Activated naive CD4-positive, alpha-beta T cell treated with anti-CD3 and anti-CD28 coated beads for 36 hours (primary cell): ENCODE measurements around the gene TP63. TPM values are rescaled to one million over a fixed set of nuclear protein-coding genes. Genes with fewer than 3 reads are reported as not detected.

Experiments used
- CTCF ChIA-PET: fragments of 350-600 bp; sonication (Branson Sonifier 250); formaldehyde crosslinking; loops from one replicate; lab custom pipeline; 2021; ENCODE audit warnings: antibody characterized with exemption; lab: Charles Lee
- DNase-seq: peaks from one replicate; pipeline ENCODE4 v3.0.0-alpha.2; 2020
- H3K27ac Mint-ChIP-seq: one replicate; pipeline ENCODE4 v1.8.0; 2021; ENCODE audit warnings: mild to moderate bottlenecking, mixed read lengths
- H3K27me3 Mint-ChIP-seq: one replicate; pipeline ENCODE4 v1.8.0; 2021; ENCODE audit warnings: low read depth, mixed read lengths
- H3K36me3 Mint-ChIP-seq: one replicate; pipeline ENCODE4 v1.8.0; 2021; ENCODE audit warnings: low read depth, mixed read lengths
- H3K4me1 Mint-ChIP-seq: one replicate; pipeline ENCODE4 v1.8.0; 2021; ENCODE audit warnings: low read depth, mixed read lengths
- H3K4me3 Mint-ChIP-seq: one replicate; pipeline ENCODE4 v1.8.0; 2021; ENCODE audit warnings: mild to moderate bottlenecking, moderate library complexity, mixed read lengths
- H3K9me3 Mint-ChIP-seq: one replicate; pipeline ENCODE4 v1.8.0; 2021; ENCODE audit warnings: mixed read lengths
- intact Hi-C: fragments of 100-400 bp; cut with micrococcal nuclease; formaldehyde crosslinking; loops from one replicate; pipeline ENCODE4 v1.15.1; 2023
- total RNA-seq, 2 experiments: library from RNA; stranded (reverse); gene quantifications; one replicate each; pipeline ENCODE4 v1.2.3, GENCODE V29; 2021

Gene TP63
- total RNA-seq, 2 experiments from 2014 or later, result 0.15 TPM; not detected in 1

- Mint-ChIP-seq H3K27me3 (no peaks in the 10 kb centered on the region), H3K27ac (no peak overlapping the region), H3K36me3 (no peaks in the 10 kb centered on the region), H3K4me3 (no peak overlapping the region), H3K9me3 (no peaks in the 10 kb centered on the region), H3K4me1 (peaks cover 20% of the 10 kb centered on the region)
- intact Hi-C loops, result no loop called here
- CTCF ChIA-PET, result no interaction called here
- no peak for DNase-seq
Measured at GRCh38 chr3:189712906-189713483, 81.8 kb downstream of the TP63 start.

- no peak overlapping the region for H3K4me3 Mint-ChIP-seq
- no peaks in the 10 kb centered on the region for H3K36me3 Mint-ChIP-seq
- CTCF ChIA-PET, result no interaction called here
- intact Hi-C loops, result no loop called here
- no peaks in the 10 kb centered on the region for H3K27me3 Mint-ChIP-seq
- no peak for DNase-seq
- H3K4me1 Mint-ChIP-seq, result peaks cover 18% of the 10 kb centered on the region
- no peaks in the 10 kb centered on the region for H3K9me3 Mint-ChIP-seq
- H3K27ac Mint-ChIP-seq, result no peak overlapping the region
Measured at GRCh38 chr3:189714991-189715961, 84.1 kb downstream of the TP63 start.

GRCh38 chr3:189718215-189718614 is 87.0 kb downstream of the TP63 start:
- no peak overlapping the region for H3K4me3 Mint-ChIP-seq
- CTCF ChIA-PET, result no interaction called here
- H3K9me3 Mint-ChIP-seq, result no peaks in the 10 kb centered on the region
- no peak for DNase-seq
- H3K27ac Mint-ChIP-seq, result no peak overlapping the region
- intact Hi-C loops, result no loop called here
- peaks cover 12% of the 10 kb centered on the region for H3K4me1 Mint-ChIP-seq
- H3K36me3 Mint-ChIP-seq, result no peaks in the 10 kb centered on the region
- H3K27me3 Mint-ChIP-seq, result no peaks in the 10 kb centered on the region

- intact Hi-C loops, result no loop called here
- CTCF ChIA-PET, result no interaction called here
- no peak for DNase-seq
- Mint-ChIP-seq H3K36me3 (no peaks in the 10 kb centered on the region), H3K9me3 (no peaks in the 10 kb centered on the region), H3K27me3 (no peaks in the 10 kb centered on the region), H3K4me3 (no peak overlapping the region), H3K4me1 (no peaks in the 10 kb centered on the region), H3K27ac (no peak overlapping the region)
Measured at GRCh38 chr3:189720736-189721417, 89.7 kb downstream of the TP63 start.

- H3K36me3 Mint-ChIP-seq, result no peaks in the 10 kb centered on the region
- intact Hi-C loops, result no loop called here
- H3K27ac Mint-ChIP-seq, result no peak overlapping the region
- CTCF ChIA-PET, result no interaction called here
- no peaks in the 10 kb centered on the region for H3K9me3 Mint-ChIP-seq
- no peak for DNase-seq
- no peak overlapping the region for H3K4me3 Mint-ChIP-seq
- H3K27me3 Mint-ChIP-seq, result no peaks in the 10 kb centered on the region
- no peaks in the 10 kb centered on the region for H3K4me1 Mint-ChIP-seq
Measured at GRCh38 chr3:189721873-189722665, 90.9 kb downstream of the TP63 start.

- CTCF ChIA-PET, result no interaction called here
- H3K27ac Mint-ChIP-seq, result no peak overlapping the region
- intact Hi-C loops, result no loop called here
- H3K4me3 Mint-ChIP-seq, result no peak overlapping the region
- no peaks in the 10 kb centered on the region for H3K4me1 Mint-ChIP-seq
- no peaks in the 10 kb centered on the region for H3K27me3 Mint-ChIP-seq
- H3K36me3 Mint-ChIP-seq, result no peaks in the 10 kb centered on the region
- H3K9me3 Mint-ChIP-seq, result no peaks in the 10 kb centered on the region
- no peak for DNase-seq
Measured at GRCh38 chr3:189724356-189724755, 93.2 kb downstream of the TP63 start.

- Mint-ChIP-seq H3K9me3 (no peaks in the 10 kb centered on the region), H3K36me3 (no peaks in the 10 kb centered on the region), H3K4me1 (no peaks in the 10 kb centered on the region), H3K4me3 (no peak overlapping the region), H3K27me3 (no peaks in the 10 kb centered on the region), H3K27ac (no peak overlapping the region)
- intact Hi-C loops, result loop anchor here (1.0 kb wide), 1 partner anchor 16 kb away; no protein-coding TSS in a partner anchor
- CTCF ChIA-PET, result no interaction called here
- DNase-seq, result no peak
Measured at GRCh38 chr3:189726277-189726676, 95.1 kb downstream of the TP63 start.

GRCh38 chr3:189727158-189727557 is 96.0 kb downstream of the TP63 start:
- H3K4me1 Mint-ChIP-seq, result no peaks in the 10 kb centered on the region
- no peak overlapping the region for H3K27ac Mint-ChIP-seq
- DNase-seq, result no peak
- intact Hi-C loops, result no loop called here
- H3K27me3 Mint-ChIP-seq, result no peaks in the 10 kb centered on the region
- H3K4me3 Mint-ChIP-seq, result no peak overlapping the region
- CTCF ChIA-PET, result no interaction called here
- H3K36me3 Mint-ChIP-seq, result no peaks in the 10 kb centered on the region
- H3K9me3 Mint-ChIP-seq, result no peaks in the 10 kb centered on the region

GRCh38 chr3:189727898-189728297 is 96.7 kb downstream of the TP63 start:
- CTCF ChIA-PET, result no interaction called here
- Mint-ChIP-seq H3K4me3 (no peak overlapping the region), H3K36me3 (no peaks in the 10 kb centered on the region), H3K9me3 (no peaks in the 10 kb centered on the region), H3K4me1 (no peaks in the 10 kb centered on the region), H3K27me3 (no peaks in the 10 kb centered on the region), H3K27ac (no peak overlapping the region)
- intact Hi-C loops, result no loop called here
- DNase-seq, result no peak

GRCh38 chr3:189728915-189729314 is 97.7 kb downstream of the TP63 start:
- no peak for DNase-seq
- Mint-ChIP-seq H3K27me3 (no peaks in the 10 kb centered on the region), H3K36me3 (no peaks in the 10 kb centered on the region), H3K9me3 (no peaks in the 10 kb centered on the region), H3K27ac (no peak overlapping the region), H3K4me3 (no peak overlapping the region), H3K4me1 (no peaks in the 10 kb centered on the region)
- intact Hi-C loops, result no loop called here
- CTCF ChIA-PET, result no interaction called here

- no peaks in the 10 kb centered on the region for H3K9me3 Mint-ChIP-seq
- no peak overlapping the region for H3K4me3 Mint-ChIP-seq
- no peaks in the 10 kb centered on the region for H3K36me3 Mint-ChIP-seq
- intact Hi-C loops, result no loop called here
- H3K27ac Mint-ChIP-seq, result no peak overlapping the region
- no peak for DNase-seq
- no peaks in the 10 kb centered on the region for H3K4me1 Mint-ChIP-seq
- CTCF ChIA-PET, result interaction anchor here (1.0 kb wide), 1 partner anchor 17 kb away, joined by 3 read pairs; no protein-coding TSS in a partner anchor
- H3K27me3 Mint-ChIP-seq, result no peaks in the 10 kb centered on the region
Measured at GRCh38 chr3:189734061-189734460, 102.9 kb downstream of the TP63 start.

GRCh38 chr3:189735913-189736312 is 104.7 kb downstream of the TP63 start:
- Mint-ChIP-seq H3K4me1 (no peaks in the 10 kb centered on the region), H3K27me3 (no peaks in the 10 kb centered on the region), H3K4me3 (no peak overlapping the region), H3K27ac (no peak overlapping the region), H3K9me3 (no peaks in the 10 kb centered on the region), H3K36me3 (no peaks in the 10 kb centered on the region)
- CTCF ChIA-PET, result no interaction called here
- intact Hi-C loops, result no loop called here
- no peak for DNase-seq
